ENCODE data around the gene DNM3. TPM values are rescaled to one million over a fixed set of nuclear protein-coding genes. Genes with fewer than 3 reads are reported as not detected.

DNM3 gene
- total and polyA plus RNA-seq, 10 of the 15 experiments (the other 5 are each of a cell fraction or from before 2014, with no cell fraction given), result 0.03 to 1.5 (median 0.08) TPM; not detected in 3

DNA sequence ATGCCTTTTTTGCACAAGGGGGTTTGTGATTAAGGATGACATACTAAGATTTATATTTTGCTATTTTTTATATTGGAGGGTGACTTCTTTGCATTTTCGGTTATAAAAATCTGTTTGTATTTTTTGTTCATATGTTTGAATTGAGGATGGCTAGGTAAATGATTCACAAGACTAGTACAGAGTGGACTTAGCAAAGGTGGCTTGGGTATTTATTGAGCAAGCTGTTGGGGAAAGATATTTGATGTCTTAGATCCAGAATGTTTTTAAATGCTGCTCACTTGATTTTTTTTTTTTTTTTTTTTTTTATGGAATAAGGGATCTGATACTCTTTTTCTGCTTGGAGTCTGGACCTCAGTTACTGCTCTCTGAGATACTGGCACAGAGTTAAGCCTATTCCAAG lies 100.6 kb downstream of the DNM3 start:
- no peak overlapping the region for H3K27ac ChIP-seq (ENCODE audit: control insufficient read depth, insufficient read depth)
- no peak overlapping the region for H2AFZ ChIP-seq (ENCODE audit: control insufficient read depth, low read depth, low read length)
- in situ Hi-C loops (cut with MboI), result no loop called here
- TF ChIP-seq HDGF (IDR thresholded peaks at IDR 0.05) (no peak), POU2F2 (IDR thresholded peaks at IDR 0.05; ENCODE audit: borderline replicate concordance, low read depth, low read length) (no peak), RAD51 (IDR thresholded peaks at IDR 0.05) (no peak), NFYA (IDR thresholded peaks at IDR 0.05; ENCODE audit: borderline replicate concordance, low read depth, low read length) (no peak), EED (IDR thresholded peaks at IDR 0.05; ENCODE audit: low read depth) (no peak), HDAC6 (IDR thresholded peaks at IDR 0.05; ENCODE audit: unreplicated experiment) (no peak), ZNF24 (IDR thresholded peaks at IDR 0.05) (no peak), FOXK2 (IDR thresholded peaks at IDR 0.05) (no peak), RCOR1 (conservative IDR thresholded peaks at IDR 0.05; ENCODE audit: low read depth, low read length) (no peak), CBFB (IDR thresholded peaks at IDR 0.05; ENCODE audit: low read depth) (no peak), EZH2 (IDR thresholded peaks at IDR 0.05; ENCODE audit: borderline replicate concordance, control insufficient read depth, low read depth, low read length) (no peak)
- TF ChIP-seq, protein P1, sequence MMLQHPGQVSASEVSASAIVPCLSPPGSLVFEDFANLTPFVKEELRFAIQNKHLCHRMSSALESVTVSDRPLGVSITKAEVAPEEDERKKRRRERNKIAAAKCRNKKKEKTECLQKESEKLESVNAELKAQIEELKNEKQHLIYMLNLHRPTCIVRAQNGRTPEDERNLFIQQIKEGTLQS (IDR thresholded peaks at IDR 0.05; ENCODE audit: borderline replicate concordance, extremely low read depth, low read depth, low read length), result no peak
- CTCF ChIA-PET, result no interaction called here
- no peaks in the 10 kb centered on the region for H4K20me1 ChIP-seq (ENCODE audit: control insufficient read depth, insufficient read depth)
- no peaks in the 10 kb centered on the region for H3K79me2 ChIP-seq (ENCODE audit: control insufficient read depth, insufficient read depth, low read length)
- SMC1A ChIA-PET (ENCODE audit: uncharacterized antibody, unreplicated experiment), result interaction anchor here (0.7 to 1.0 kb wide), 2 partner anchors 61 to 296 kb away, joined by 3 read pairs; no protein-coding TSS in a partner anchor
- H3K4me2 ChIP-seq (ENCODE audit: control insufficient read depth, insufficient read depth), result no peak overlapping the region
- H3K36me3 ChIP-seq (ENCODE audit: control insufficient read depth in 2 of 2, insufficient read depth in 2 of 2, low read length in 1 of 2), result no peaks in the 10 kb centered on the region
- H3K9me3 ChIP-seq (replicated peaks; ENCODE audit: control insufficient read depth, insufficient read depth, low read length), result no peaks in the 10 kb centered on the region
- intact Hi-C loops (cut with micrococcal nuclease; ENCODE audit: unreplicated experiment), result no loop called here
- no peaks in the 10 kb centered on the region for H3K4me1 ChIP-seq (ENCODE audit: control insufficient read depth, insufficient read depth, low read length)
- H3K27me3 ChIP-seq (replicated peaks in 1 of 2; ENCODE audit: control insufficient read depth in 2 of 2, insufficient read depth in 2 of 2, low read length in 1 of 2), result no peaks in the 10 kb centered on the region; a peak in 1 of 4 replicates
- DNase-seq (ENCODE audit: low read depth, low spot score) (no peak), ATAC-seq (no peak), FAIRE-seq (no peak)
- no peak overlapping the region for H3K9ac ChIP-seq (ENCODE audit: control insufficient read depth, insufficient read depth, low read length)
- no TSS peak for BruUV-seq (replicated peaks)
- no peak overlapping the region for H3K4me3 ChIP-seq
- RAD21 ChIA-PET (ENCODE audit: unreplicated experiment), result no interaction called here
- WGBS (ENCODE audit: insufficient coverage, insufficient replicate concordance, low lambda C conversion rate, missing lambda C conversion rate), result 0% methylated on average over 1 of the region's 1 CpG
- POLR2A ChIA-PET, result no interaction called here

Data from GM12878 (cell line).